Measurements from ENCODE around the gene ATM.
"Not testable (repeated sequence)": the region's sequence is repeated elsewhere in the genome, so short reads cannot be mapped to it uniquely, and the experiment has no call there.

Gene ATM

GRCh38 chr11:108370990-108371389, 148.1 kb downstream of the ATM start:
- DNase-seq = no peak

- DNase-seq = not testable (repeated sequence)
Measured at GRCh38 chr11:108373505-108373904, 150.6 kb downstream of the ATM start.

DNA sequence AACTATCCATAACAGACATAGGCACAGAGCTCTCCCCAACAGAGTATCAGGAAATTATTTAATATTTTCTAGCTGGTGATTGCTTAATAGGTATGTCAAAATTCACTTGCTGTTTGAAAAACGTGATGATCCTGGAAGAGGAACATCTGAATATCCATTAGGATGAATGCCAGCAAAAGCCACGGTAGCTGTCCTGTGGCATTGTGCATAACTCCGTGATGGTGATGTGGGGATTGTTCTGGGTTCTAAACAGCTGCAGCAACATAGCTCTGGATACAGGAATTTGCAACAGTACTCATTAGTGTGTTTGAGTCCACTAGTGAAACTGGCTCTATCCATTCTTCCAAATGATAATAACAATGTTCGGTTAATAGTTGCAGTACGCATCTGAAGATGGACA, 165.7 kb downstream of the ATM start:
- DNase-seq = no peak

GRCh38 chr11:108392353-108392752, 169.5 kb downstream of the ATM start:
- no peak for DNase-seq

DNA sequence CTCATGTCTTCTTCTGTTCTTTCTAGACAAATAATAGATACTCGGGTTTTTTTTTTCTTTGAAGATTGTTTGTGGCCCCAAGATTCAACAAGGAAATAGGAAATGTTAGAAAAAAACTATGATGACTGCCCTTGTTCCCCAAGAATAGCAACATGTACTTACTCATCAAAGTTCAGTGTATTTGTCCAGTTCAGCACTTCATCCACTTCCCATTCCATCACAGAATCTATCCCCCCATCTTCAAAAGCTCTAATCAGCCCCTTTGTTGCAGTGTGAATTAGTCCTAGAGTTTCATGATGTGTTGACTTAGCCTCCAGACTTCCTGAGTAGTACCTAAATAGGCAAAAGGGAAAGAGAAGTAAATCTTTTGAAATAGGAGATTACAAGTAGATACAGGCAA, 170.2 kb downstream of the ATM start:
- DNase-seq = no peak

DNA sequence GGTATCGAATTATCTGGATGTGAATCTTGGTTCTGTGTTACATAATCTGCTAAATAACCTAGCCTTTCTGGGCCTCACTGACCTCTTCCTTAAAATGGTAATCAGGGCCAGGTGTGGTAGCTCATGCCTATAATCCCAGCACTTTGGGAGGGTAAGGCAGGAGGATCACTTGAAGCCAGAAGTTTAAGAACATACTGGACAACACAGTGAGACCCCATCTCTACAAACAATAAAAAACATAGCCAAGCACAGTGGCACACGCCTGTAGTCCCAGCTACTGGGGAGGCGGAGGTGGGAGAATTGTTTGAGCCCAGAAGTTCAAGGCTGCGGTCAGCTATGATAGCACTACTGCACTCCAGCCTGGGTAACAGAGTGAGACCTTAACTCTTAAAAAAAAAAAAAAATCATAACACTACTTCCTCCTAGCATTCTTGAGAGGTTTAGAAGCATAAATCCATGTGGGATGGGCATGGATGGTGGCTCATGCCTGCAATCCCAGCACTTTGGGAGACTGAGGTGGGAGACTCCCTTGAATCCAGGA, 171.9 kb downstream of the ATM start:
- no peak for DNase-seq

DNA sequence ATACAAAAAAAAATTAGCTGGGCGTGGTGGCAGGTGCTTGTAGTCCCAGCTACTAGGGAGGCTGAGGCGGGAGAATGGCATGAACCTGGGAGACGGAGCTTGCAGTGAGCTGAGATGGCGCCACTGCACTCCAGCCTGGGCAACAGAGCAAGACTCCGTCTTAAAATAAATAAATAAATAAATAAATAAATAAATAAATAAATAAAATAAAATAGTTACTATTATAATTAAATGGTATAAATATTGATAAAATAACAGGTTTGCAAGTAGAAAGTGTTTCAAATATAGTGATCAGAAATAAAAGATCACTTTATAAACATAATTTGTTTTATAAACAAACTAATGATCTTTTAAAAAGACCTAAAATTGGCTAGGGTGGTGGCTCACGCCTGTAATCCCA, 173.8 kb downstream of the ATM start:
- DNase-seq = not testable (repeated sequence)

DNA sequence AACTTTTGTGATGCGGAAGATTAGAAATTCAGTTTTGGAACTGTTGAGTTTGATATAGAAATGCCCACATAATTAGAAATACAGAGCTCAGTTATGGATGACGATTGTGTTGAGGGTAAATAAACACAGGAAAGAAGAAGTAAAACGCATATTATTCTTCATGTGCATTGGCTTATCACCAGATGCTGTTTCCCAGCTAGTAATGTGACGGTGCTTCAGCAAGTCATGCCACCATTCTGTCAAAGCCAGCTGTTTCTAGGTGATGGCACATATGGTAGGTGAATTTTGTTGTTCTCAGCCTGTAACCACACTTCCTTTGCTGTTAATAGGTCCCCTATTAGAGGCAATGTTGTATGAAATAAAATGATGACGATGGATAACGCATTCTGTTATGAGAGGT, 175.6 kb downstream of the ATM start:
- DNase-seq = no peak

GRCh38 chr11:108402241-108402640, 179.4 kb downstream of the ATM start:
- no peak for DNase-seq

- no peak for DNase-seq
Measured at GRCh38 chr11:108403052-108403451, 180.2 kb downstream of the ATM start.

GRCh38 chr11:108405706-108406105, 182.8 kb downstream of the ATM start:
- DNase-seq = no peak

GRCh38 chr11:108414958-108415357, 192.1 kb downstream of the ATM start:
- DNase-seq = no peak

- peak in 3 of 5 donors; percentile 5 to 20 (median 12) for DNase-seq
Measured at GRCh38 chr11:108417551-108417950, 194.7 kb downstream of the ATM start.
